Spinal cord (tissue), 10 donors: ENCODE measurements around the gene PNLIPRP3. TPM values are rescaled to one million over a fixed set of nuclear protein-coding genes. Genes with fewer than 3 reads are reported as not detected.

Experiments
- DNase-seq, 6 donors: peaks; one replicate each; pipeline versions ENCODE4 v3.0.0 to v3.0.0-alpha.2; 2013 to 2015; ENCODE audit warnings: low spot score in 6 of 6, low read depth in 4 of 6
- H3K27ac ChIP-seq: one replicate; pipeline ENCODE4 v1.5.1; 2013; ENCODE audit warnings: low read depth, low read length, control low read depth
- H3K27me3 ChIP-seq: one replicate; pipeline ENCODE4 v1.6.1; 2013; ENCODE audit warnings: low read length; ENCODE audit not compliant: control insufficient read depth, insufficient read depth
- H3K36me3 ChIP-seq: one replicate; pipeline ENCODE4 v1.6.1; 2013; ENCODE audit warnings: low read length; ENCODE audit not compliant: control insufficient read depth, insufficient read depth
- H3K4me1 ChIP-seq: one replicate; pipeline ENCODE4 v1.6.1; 2013; ENCODE audit warnings: low read length; ENCODE audit not compliant: control insufficient read depth, insufficient read depth
- H3K4me3 ChIP-seq: one replicate; pipeline ENCODE4 v1.5.1; 2013; ENCODE audit warnings: low read depth, low read length, control low read depth
- H3K9me3 ChIP-seq: one replicate; pipeline ENCODE4 v1.6.1; 2013; ENCODE audit warnings: low read length; ENCODE audit not compliant: control insufficient read depth, insufficient read depth
- WGBS: methylation state at CpG from one replicate; pipeline ENCODE4 v1.1.5; 2013; ENCODE audit warnings: missing lambda C conversion rate; ENCODE audit not compliant: insufficient coverage; 5-methylcytosine and 5-hydroxymethylcytosine counted together
- polyA plus RNA-seq, 2 donors: library from polyadenylated mRNA; unstranded; fragments of 120-200 nt; gene quantifications; one replicate each; pipeline ENCODE4 v1.2.1, GENCODE V29; 2013; ENCODE audit not compliant: insufficient read length in 2 of 2
- total RNA-seq, 2 donors: library from RNA; depleted of rRNA in 1 of 2; stranded (reverse); fragments of 120-200 nt in 1 of 2; fragments of >200 nt in 1 of 2; gene quantifications; one replicate each; pipeline versions ENCODE4 v1.2.3 to v1.2.4, GENCODE V29; 2013 to 2014
- donor health status: healthy.

The PNLIPRP3 gene
- total and polyA plus RNA-seq, 4 donors = not detected

- Histone ChIP-seq H3K4me1 (no peaks in the 10 kb centered on the region), H3K36me3 (no peaks in the 10 kb centered on the region), H3K4me3 (no peak overlapping the region), H3K27me3 (no peaks in the 10 kb centered on the region), H3K27ac (no peak overlapping the region), H3K9me3 (no peaks in the 10 kb centered on the region)
- 93% methylated on average over 3 of the region's 7 CpGs for WGBS
- no peak for DNase-seq
Measured at GRCh38 chr10:116466715-116467422, 39.2 kb downstream of the PNLIPRP3 start.

GRCh38 chr10:116469437-116469836 lies 41.8 kb downstream of the PNLIPRP3 start:
- Histone ChIP-seq H3K4me3 (no peak overlapping the region), H3K27ac (no peak overlapping the region), H3K27me3 (no peaks in the 10 kb centered on the region), H3K9me3 (no peaks in the 10 kb centered on the region), H3K36me3 (no peaks in the 10 kb centered on the region), H3K4me1 (no peaks in the 10 kb centered on the region)
- 83% methylated on average over 2 of the region's 3 CpGs for WGBS
- no peak for DNase-seq

- Histone ChIP-seq H3K4me1 (no peaks in the 10 kb centered on the region), H3K4me3 (no peak overlapping the region), H3K9me3 (no peaks in the 10 kb centered on the region), H3K27me3 (no peaks in the 10 kb centered on the region), H3K27ac (no peak overlapping the region), H3K36me3 (no peaks in the 10 kb centered on the region)
- DNase-seq = no peak
- 92% methylated on average over 3 of the region's 4 CpGs for WGBS
Measured at GRCh38 chr10:116470071-116470470, 42.4 kb downstream of the PNLIPRP3 start.

GRCh38 chr10:116470768-116471415 lies 43.2 kb downstream of the PNLIPRP3 start:
- no peaks in the 10 kb centered on the region for H3K36me3 ChIP-seq
- WGBS = no CpG with 5 or more reads among the region's 6 CpGs
- H3K9me3 ChIP-seq = no peaks in the 10 kb centered on the region
- DNase-seq = no peak
- H3K4me3 ChIP-seq = no peak overlapping the region
- no peaks in the 10 kb centered on the region for H3K27me3 ChIP-seq
- no peak overlapping the region for H3K27ac ChIP-seq
- no peaks in the 10 kb centered on the region for H3K4me1 ChIP-seq

GRCh38 chr10:116472891-116473290 lies 45.2 kb downstream of the PNLIPRP3 start:
- Histone ChIP-seq H3K27ac (no peak overlapping the region), H3K4me3 (no peak overlapping the region), H3K27me3 (no peaks in the 10 kb centered on the region), H3K36me3 (no peaks in the 10 kb centered on the region), H3K9me3 (no peaks in the 10 kb centered on the region), H3K4me1 (no peaks in the 10 kb centered on the region)
- 19% methylated on average over 3 of the region's 4 CpGs for WGBS
- DNase-seq = peak in 2 of 6 donors; percentile 22 to 37

- Histone ChIP-seq H3K4me3 (no peak overlapping the region), H3K27ac (no peak overlapping the region), H3K36me3 (no peaks in the 10 kb centered on the region), H3K9me3 (no peaks in the 10 kb centered on the region), H3K4me1 (no peaks in the 10 kb centered on the region), H3K27me3 (no peaks in the 10 kb centered on the region)
- DNase-seq = no peak
- WGBS = 94% methylated on average over 2 of the region's 4 CpGs
Measured at GRCh38 chr10:116475866-116476265, 48.2 kb downstream of the PNLIPRP3 start.

GRCh38 chr10:116476461-116476860 lies 48.8 kb downstream of the PNLIPRP3 start:
- Histone ChIP-seq H3K4me1 (no peaks in the 10 kb centered on the region), H3K36me3 (no peaks in the 10 kb centered on the region), H3K27ac (no peak overlapping the region), H3K27me3 (no peaks in the 10 kb centered on the region), H3K4me3 (no peak overlapping the region), H3K9me3 (no peaks in the 10 kb centered on the region)
- WGBS = 89% methylated on average over 3 of the region's 4 CpGs
- DNase-seq = no peak

- DNase-seq = peak in 1 of 6 donors; percentile 41
- H3K4me3 ChIP-seq = no peak overlapping the region
- H3K36me3 ChIP-seq = no peaks in the 10 kb centered on the region
- 71% methylated on average over 7 of the region's 12 CpGs for WGBS
- H3K27ac ChIP-seq = no peak overlapping the region
- no peaks in the 10 kb centered on the region for H3K27me3 ChIP-seq
- H3K4me1 ChIP-seq = no peaks in the 10 kb centered on the region
- no peaks in the 10 kb centered on the region for H3K9me3 ChIP-seq
Measured at GRCh38 chr10:116477986-116478664, 50.5 kb downstream of the PNLIPRP3 start.

GRCh38 chr10:116486770-116487448 lies 59.3 kb downstream of the PNLIPRP3 start:
- 58% methylated on average over 2 of the region's 7 CpGs for WGBS
- no peaks in the 10 kb centered on the region for H3K27me3 ChIP-seq
- no peak overlapping the region for H3K4me3 ChIP-seq
- H3K27ac ChIP-seq = no peak overlapping the region
- H3K9me3 ChIP-seq = no peaks in the 10 kb centered on the region
- H3K4me1 ChIP-seq = no peaks in the 10 kb centered on the region
- H3K36me3 ChIP-seq = no peaks in the 10 kb centered on the region
- DNase-seq = peak in 1 of 6 donors; percentile 55
